H1 (cell line): ENCODE measurements around the gene ANKS1B. TPM values are rescaled to one million over a fixed set of nuclear protein-coding genes. Genes with fewer than 3 reads are reported as not detected.

Experiments
- CTCF ChIA-PET: fragments of 300-600 bp; sonication (Branson Sonifier 250); formaldehyde crosslinking; loops from one replicate; lab custom pipeline; 2021; ENCODE audit not compliant: partially characterized antibody; lab: Charles Lee
- POLR2A ChIA-PET: fragments of 300-600 bp; sonication (Branson Sonifier 250); formaldehyde crosslinking; loops from one replicate; lab custom pipeline; 2021; ENCODE audit warnings: inconsistent platforms; ENCODE audit not compliant: partially characterized antibody; lab: Charles Lee
- DNase-seq, 2 experiments: peaks; one replicate each; pipeline versions ENCODE4 v3.0.0 to v3.0.0-alpha.2; 2010 to 2022; ENCODE audit warnings: low spot score in 2 of 2, low read depth in 1 of 2, mixed read lengths in 1 of 2
- FAIRE-seq: peaks from 2 replicates; lab custom pipeline; 2011; peaks lifted over from hg19 to GRCh38; lab: Jason Lieb, UNC
- H2AFZ ChIP-seq: 2 replicates; pipeline ENCODE4 v1.8.1; 2012; ENCODE audit warnings: low read length, inconsistent platforms
- H2AK5ac ChIP-seq: 2 replicates; pipeline ENCODE4 v1.6.1; 2013; ENCODE audit warnings: low read depth, low read length
- H2BK120ac ChIP-seq: replicated peaks from 2 replicates; pipeline ENCODE3; 2013; ENCODE audit warnings: low read depth, low read length, inconsistent platforms
- H2BK12ac ChIP-seq: 2 replicates; pipeline ENCODE4 v1.6.1; 2013; ENCODE audit warnings: low read depth, low read length
- H2BK15ac ChIP-seq: 2 replicates; pipeline ENCODE4 v1.6.1; 2013; ENCODE audit warnings: low read length
- H2BK20ac ChIP-seq: 2 replicates; pipeline ENCODE4 v1.6.1; 2013; ENCODE audit warnings: low read length
- H2BK5ac ChIP-seq: 2 replicates; pipeline ENCODE4 v1.6.1; 2013; ENCODE audit warnings: low read depth, low read length
- H3K14ac ChIP-seq: 2 replicates; pipeline ENCODE4 v1.6.1; 2013; ENCODE audit warnings: inconsistent platforms; ENCODE audit not compliant: insufficient read length
- H3K18ac ChIP-seq: 2 replicates; pipeline ENCODE4 v1.6.1; 2013; ENCODE audit warnings: low read length; ENCODE audit errors: extremely low read depth
- H3K23ac ChIP-seq: 2 replicates; pipeline ENCODE4 v1.6.1; 2013; ENCODE audit warnings: inconsistent platforms; ENCODE audit not compliant: insufficient read length
- H3K23me2 ChIP-seq: 2 replicates; pipeline ENCODE4 v1.6.1; 2013; ENCODE audit warnings: low read depth, low read length
- H3K27ac ChIP-seq: 2 replicates; pipeline ENCODE4 v1.6.1; 2011; ENCODE audit warnings: low read depth, low read length, inconsistent platforms
- H3K27me3 ChIP-seq, 4 experiments: replicated peaks in 1 of 4; 1 replicate in 1 of 4; 2 replicates in 3 of 4; pipeline versions ENCODE4 v1.6.1 to v1.8.1; 2011 to 2013; ENCODE audit warnings: low read length in 3 of 4, mild to moderate bottlenecking in 3 of 4, inconsistent platforms in 2 of 4, mixed read lengths in 2 of 4, moderate library complexity in 1 of 4; ENCODE audit not compliant: control insufficient read depth in 3 of 4, insufficient read depth in 3 of 4; ENCODE audit errors: extremely low read depth in 1 of 4
- H3K36me3 ChIP-seq, 4 experiments: 2 replicates each; pipeline versions ENCODE4 v1.6.1 to v1.8.1; 2011 to 2013; ENCODE audit warnings: mild to moderate bottlenecking in 4 of 4, low read length in 3 of 4, moderate library complexity in 2 of 4, control low read depth in 1 of 4, inconsistent platforms in 1 of 4; ENCODE audit not compliant: insufficient read depth in 4 of 4, control insufficient read depth in 2 of 4
- H3K4ac ChIP-seq: replicated peaks from 2 replicates; pipeline ENCODE3; 2013; ENCODE audit warnings: low read length, low read depth, mixed read lengths, inconsistent platforms; ENCODE audit not compliant: insufficient read length
- H3K4me1 ChIP-seq, 4 experiments: replicated peaks in 1 of 4; 1 replicate in 1 of 4; 2 replicates in 3 of 4; pipeline versions ENCODE4 v1.6.1 to v1.8.1; 2011 to 2013; ENCODE audit warnings: low read length in 3 of 4, inconsistent platforms in 2 of 4, mixed read lengths in 1 of 4; ENCODE audit not compliant: insufficient read depth in 4 of 4, control insufficient read depth in 3 of 4
- H3K4me2 ChIP-seq, 2 experiments: 2 replicates each; pipeline versions ENCODE4 v1.6.1 to v1.8.1; 2011 to 2013; ENCODE audit warnings: low read depth in 2 of 2, low read length in 2 of 2, control low read depth in 1 of 2, inconsistent platforms in 1 of 2, mild to moderate bottlenecking in 1 of 2; ENCODE audit not compliant: insufficient read depth in 1 of 2
- H3K4me3 ChIP-seq, 4 experiments: fragments of 200-600, 300-600 bp in 1 of 4; sonication (generic), shearing (Covaris generic), sonication (Bioruptor Twin) in 1 of 4; 2 replicates each; pipeline versions ENCODE4 v1.5.1 to v1.8.1; 2011 to 2016; ENCODE audit warnings: low read length in 4 of 4, low read depth in 3 of 4, control low read depth in 2 of 4, inconsistent platforms in 2 of 4, mild to moderate bottlenecking in 2 of 4, mixed read lengths in 1 of 4, moderate library complexity in 1 of 4; ENCODE audit not compliant: insufficient read depth in 2 of 4; ENCODE audit errors: extremely low read depth in 1 of 4
- H3K56ac ChIP-seq: replicated peaks from 2 replicates; pipeline ENCODE3; 2013; ENCODE audit warnings: low read depth, mild to moderate bottlenecking, mixed read lengths, low read length, inconsistent platforms; ENCODE audit not compliant: insufficient read length
- H3K79me1 ChIP-seq: 2 replicates; pipeline ENCODE4 v1.6.1; 2013; ENCODE audit warnings: low read depth, low read length, control low read depth
- H3K79me2 ChIP-seq, 2 experiments: 2 replicates each; pipeline versions ENCODE4 v1.6.1 to v1.8.1; 2012 to 2013; ENCODE audit warnings: low read length in 2 of 2, mild to moderate bottlenecking in 2 of 2, inconsistent platforms in 1 of 2; ENCODE audit not compliant: insufficient read depth in 2 of 2, control insufficient read depth in 1 of 2
- H3K9ac ChIP-seq, 4 experiments: replicated peaks in 1 of 4; 1 replicate in 1 of 4; 2 replicates in 3 of 4; pipeline versions ENCODE4 v1.6.1 to v1.8.1; 2011 to 2013; ENCODE audit warnings: low read depth in 3 of 4, low read length in 3 of 4, control low read depth in 2 of 4, mild to moderate bottlenecking in 2 of 4, moderate library complexity in 2 of 4, inconsistent platforms in 1 of 4; ENCODE audit errors: extremely low read depth in 1 of 4
- H3K9me3 ChIP-seq, 2 experiments: 2 replicates each; pipeline versions ENCODE4 v1.6.1 to v1.8.1; 2012 to 2013; ENCODE audit warnings: mild to moderate bottlenecking in 2 of 2, moderate library complexity in 2 of 2, control low read depth in 1 of 2, inconsistent platforms in 1 of 2, low read depth in 1 of 2, low read length in 1 of 2, mixed read lengths in 1 of 2; ENCODE audit not compliant: insufficient read depth in 2 of 2
- H4K20me1 ChIP-seq, 2 experiments: replicated peaks in 1 of 2; 2 replicates each; pipeline versions ENCODE3 to v1.8.1; 2011 to 2013; ENCODE audit warnings: inconsistent platforms in 2 of 2, low read length in 2 of 2, mild to moderate bottlenecking in 1 of 2; ENCODE audit not compliant: insufficient read depth in 2 of 2, control insufficient read depth in 1 of 2
- H4K5ac ChIP-seq: 2 replicates; pipeline ENCODE4 v1.6.1; 2013; ENCODE audit warnings: low read length, low read depth, mixed read lengths, inconsistent platforms; ENCODE audit not compliant: insufficient read length
- H4K8ac ChIP-seq: 2 replicates; pipeline ENCODE4 v1.8.0; 2013; ENCODE audit warnings: mild to moderate bottlenecking, moderate library complexity, low read length, inconsistent platforms; ENCODE audit not compliant: insufficient read depth; ENCODE audit errors: extremely low read depth
- H4K91ac ChIP-seq: replicated peaks from 2 replicates; pipeline ENCODE3; 2013; ENCODE audit warnings: low read length, mixed read lengths, inconsistent platforms; ENCODE audit not compliant: insufficient read length
- CREB1 ChIP-seq: IDR thresholded peaks from 2 replicates; pipeline ENCODE4 v1.6.1; 2012; ENCODE audit warnings: inconsistent platforms
- HDAC6 ChIP-seq: IDR thresholded peaks from one replicate; pipeline ENCODE4 v1.7.1; 2012; ENCODE audit warnings: low read depth, mild to moderate bottlenecking, inconsistent platforms, low read length, moderate library complexity
- POLR2AphosphoS5 ChIP-seq: IDR thresholded peaks from 2 replicates; pipeline ENCODE4 v1.6.1; 2011; ENCODE audit warnings: low read depth, low read length
- POU5F1 ChIP-seq: IDR thresholded peaks from 2 replicates; pipeline ENCODE4 v1.6.1; 2011; ENCODE audit warnings: low read depth, mild to moderate bottlenecking, low read length, moderate library complexity
- RAD21 ChIP-seq, 2 experiments: IDR thresholded peaks in 1 of 2; conservative IDR thresholded peaks in 1 of 2; 2 replicates each; pipeline ENCODE4 v1.6.1; 2011; ENCODE audit warnings: low read depth in 2 of 2, low read length in 2 of 2, improper control_type of control experiment in 1 of 2, inconsistent platforms in 1 of 2, mild to moderate bottlenecking in 1 of 2, moderate library complexity in 1 of 2
- RNF2 ChIP-seq: fragments of 200-900, 300-1000 bp; sonication (generic); IDR thresholded peaks from 2 replicates; pipeline ENCODE4 v1.7.1; 2016; ENCODE audit warnings: borderline replicate concordance, low read depth, mild to moderate bottlenecking, antibody characterized with exemption, low read length; ENCODE audit not compliant: poor library complexity, severe bottlenecking; ENCODE audit errors: missing control alignments
- YY1 ChIP-seq: IDR thresholded peaks from 2 replicates; pipeline ENCODE4 v1.6.1; 2011; ENCODE audit warnings: low read depth, mild to moderate bottlenecking, low read length
- WGBS, 2 experiments: shearing (Covaris generic) in 1 of 2; methylation state at CpG; one replicate each; pipeline versions ENCODE4 v1.1.6 to v1.1.7; 2013 to 2015; ENCODE audit warnings: low lambda C conversion rate in 2 of 2, mixed read lengths in 2 of 2, inconsistent platforms in 1 of 2, low coverage in 1 of 2, missing lambda C conversion rate in 1 of 2; ENCODE audit not compliant: insufficient replicate concordance in 2 of 2, insufficient coverage in 1 of 2, insufficient read length in 1 of 2; ENCODE audit errors: extremely low coverage in 1 of 2, missing lambda C conversion rate in 1 of 2; 5-methylcytosine and 5-hydroxymethylcytosine counted together
- polyA plus RNA-seq, 7 experiments: library from polyadenylated mRNA; depleted of rRNA in 3 of 7; stranded (reverse) in 5 of 7; unstranded in 2 of 7; fragments of >200 nt in 5 of 7; fragments of 200-250 nt in 2 of 7; gene quantifications; 1 replicate in 5 of 7; 2 replicates in 1 of 7; 4 replicates in 1 of 7; pipeline versions ENCODE4 v1.2.1 to v1.2.3, GENCODE V29; 2011 to 2013; ENCODE audit warnings: missing spikeins in 2 of 7, mixed read lengths in 2 of 7
- total RNA-seq: library from RNA; stranded (reverse); fragmentation: NEBNext Ultra II Directional; extraction: Animal tissue kit (Norgen Biotek cat#: 25700); gene quantifications from 2 replicates; pipeline ENCODE4 v1.2.1, GENCODE V29; 2021
- TF ChIP-seq, protein P1 (sequence below), 3 experiments: IDR thresholded peaks; 1 replicate in 2 of 3; 2 replicates in 1 of 3; pipeline versions ENCODE4 v1.5.1 to v1.6.1; 2011; ENCODE audit warnings: low read length in 3 of 3, mild to moderate bottlenecking in 3 of 3, inconsistent platforms in 2 of 3, low read depth in 1 of 3, moderate library complexity in 1 of 3; ENCODE audit not compliant: insufficient read depth in 1 of 3; ENCODE audit errors: control extremely low read depth in 1 of 3
- TF ChIP-seq, protein P2 (sequence below): IDR thresholded peaks from 2 replicates; pipeline ENCODE4 v1.6.1; 2012; ENCODE audit warnings: inconsistent platforms

ANKS1B gene
- total and polyA plus RNA-seq, 2 of the 8 experiments (the other 6 are each of a cell fraction or from before 2014, with no cell fraction given), result 2.7 to 6.1 TPM

DNA sequence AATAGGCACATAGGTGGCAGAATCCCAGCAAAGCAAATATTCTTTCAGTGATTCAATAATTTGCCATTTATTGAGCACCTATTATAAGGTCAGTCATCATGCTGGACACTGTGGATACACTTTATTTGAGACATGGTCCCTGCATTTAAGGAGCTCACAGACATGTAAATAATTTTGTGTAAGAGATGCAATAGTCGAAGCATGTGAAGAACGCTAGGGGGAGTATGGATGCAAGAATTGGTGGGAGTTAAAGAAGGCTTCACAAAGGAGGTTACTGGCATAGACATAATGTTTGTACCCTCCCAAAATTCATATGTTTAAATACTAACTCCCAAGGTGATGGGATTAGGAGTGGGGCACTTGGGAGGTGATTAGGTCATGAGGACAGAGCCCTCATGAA lies 597.8 kb downstream of the ANKS1B start:
- Histone ChIP-seq H3K23me2 (no peaks in the 10 kb centered on the region), H2AK5ac (no peak overlapping the region), H3K4me1 (no peaks in the 10 kb centered on the region; a peak in 1 of 7 replicates), H3K9me3 (no peaks in the 10 kb centered on the region; a peak in 1 of 4 replicates), H3K27ac (no peak overlapping the region), H4K91ac (no peak overlapping the region), H2AFZ (no peak overlapping the region), H3K27me3 (no peaks in the 10 kb centered on the region), H2BK15ac (no peak overlapping the region), H3K36me3 (no peaks in the 10 kb centered on the region), H2BK5ac (no peak overlapping the region), H3K56ac (no peak overlapping the region), H2BK120ac (no peak overlapping the region), H3K9ac (no peak overlapping the region), H4K20me1 (no peaks in the 10 kb centered on the region), H3K4ac (no peak overlapping the region), H3K23ac (no peak overlapping the region), H3K79me2 (no peaks in the 10 kb centered on the region), H4K8ac (no peak overlapping the region), H2BK20ac (no peak overlapping the region), H3K4me2 (no peak overlapping the region), H4K5ac (no peak overlapping the region), H3K4me3 (no peak overlapping the region), H3K79me1 (no peaks in the 10 kb centered on the region), H2BK12ac (no peak overlapping the region), H3K14ac (no peak overlapping the region), H3K18ac (no peak overlapping the region)
- ChIA-PET CTCF (interaction anchor here (0.8 to 11.5 kb wide), 14 partner anchors 8 to 382 kb away, joined by 3 to 102 read pairs (median 4); no protein-coding TSS in a partner anchor), POLR2A (no interaction called here)
- FAIRE-seq, result no peak
- no peak for DNase-seq
- TF ChIP-seq CREB1, result no peak
- TF ChIP-seq, protein P1, sequence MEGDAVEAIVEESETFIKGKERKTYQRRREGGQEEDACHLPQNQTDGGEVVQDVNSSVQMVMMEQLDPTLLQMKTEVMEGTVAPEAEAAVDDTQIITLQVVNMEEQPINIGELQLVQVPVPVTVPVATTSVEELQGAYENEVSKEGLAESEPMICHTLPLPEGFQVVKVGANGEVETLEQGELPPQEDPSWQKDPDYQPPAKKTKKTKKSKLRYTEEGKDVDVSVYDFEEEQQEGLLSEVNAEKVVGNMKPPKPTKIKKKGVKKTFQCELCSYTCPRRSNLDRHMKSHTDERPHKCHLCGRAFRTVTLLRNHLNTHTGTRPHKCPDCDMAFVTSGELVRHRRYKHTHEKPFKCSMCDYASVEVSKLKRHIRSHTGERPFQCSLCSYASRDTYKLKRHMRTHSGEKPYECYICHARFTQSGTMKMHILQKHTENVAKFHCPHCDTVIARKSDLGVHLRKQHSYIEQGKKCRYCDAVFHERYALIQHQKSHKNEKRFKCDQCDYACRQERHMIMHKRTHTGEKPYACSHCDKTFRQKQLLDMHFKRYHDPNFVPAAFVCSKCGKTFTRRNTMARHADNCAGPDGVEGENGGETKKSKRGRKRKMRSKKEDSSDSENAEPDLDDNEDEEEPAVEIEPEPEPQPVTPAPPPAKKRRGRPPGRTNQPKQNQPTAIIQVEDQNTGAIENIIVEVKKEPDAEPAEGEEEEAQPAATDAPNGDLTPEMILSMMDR (IDR thresholded peaks at IDR 0.05; ENCODE audit: control extremely low read depth in 1 of 3, insufficient read depth in 1 of 3, low read depth in 1 of 3, low read length in 3 of 3), result peak in 2 of 3 experiments; percentile 36 to 59; a peak in 2 of 4 replicates
- TF ChIP-seq YY1, result no peak
- TF ChIP-seq, protein P2, sequence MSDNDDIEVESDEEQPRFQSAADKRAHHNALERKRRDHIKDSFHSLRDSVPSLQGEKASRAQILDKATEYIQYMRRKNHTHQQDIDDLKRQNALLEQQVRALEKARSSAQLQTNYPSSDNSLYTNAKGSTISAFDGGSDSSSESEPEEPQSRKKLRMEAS, result no peak
- TF ChIP-seq POLR2AphosphoS5, result no peak
- TF ChIP-seq HDAC6, result no peak
- no peak for TF ChIP-seq RNF2
- TF ChIP-seq POU5F1, result no peak
- peak; percentile 67 to 69 for TF ChIP-seq RAD21 (IDR thresholded peaks at IDR 0.05 in 1 of 2, conservative IDR thresholded peaks at IDR 0.05 in 1 of 2; ENCODE audit: low read depth in 2 of 2, low read length in 2 of 2)
- 46% methylated on average over 2 of the region's 2 CpGs; no CpG with 5 or more reads in 1 of the 2 experiments for WGBS, 2 experiments
